ENCODE data around the gene RPRD1B. TPM values are rescaled to one million over a fixed set of nuclear protein-coding genes. Genes with fewer than 3 reads are reported as not detected.

RPRD1B gene
- total and polyA plus RNA-seq, 2 of the 8 experiments (the other 6 are each of a cell fraction or from before 2014, with no cell fraction given), result 10.3 to 20.9 TPM

GRCh38 chr20:38081575-38081974 is 48.0 kb downstream of the RPRD1B start:
- FAIRE-seq (no peak), DNase-seq (ENCODE audit: low read depth in 1 of 2, low spot score in 2 of 2) (no peak)
- Histone ChIP-seq H3K27ac (ENCODE audit: low read depth, low read length) (no peak overlapping the region), H3K4me1 (replicated peaks in 1 of 4; ENCODE audit: control insufficient read depth in 3 of 4, insufficient read depth in 4 of 4, low read length in 3 of 4) (no peaks in the 10 kb centered on the region), H3K79me2 (ENCODE audit: control insufficient read depth in 1 of 2, insufficient read depth in 2 of 2, low read length in 2 of 2) (peaks cover 0 to 41% of the 10 kb centered on the region in 2 experiments; a peak in 2 of 4 replicates), H4K5ac (ENCODE audit: insufficient read length, low read depth, low read length) (no peak overlapping the region), H3K79me1 (ENCODE audit: low read depth, low read length) (peaks cover 6% of the 10 kb centered on the region), H4K20me1 (replicated peaks in 1 of 2; ENCODE audit: control insufficient read depth in 1 of 2, insufficient read depth in 2 of 2, low read length in 2 of 2) (peaks cover 3% of the 10 kb centered on the region in 2 experiments), H3K23ac (ENCODE audit: insufficient read length) (no peak overlapping the region), H2AFZ (ENCODE audit: low read length) (no peak overlapping the region), H3K56ac (replicated peaks; ENCODE audit: insufficient read length, low read depth, low read length) (no peak overlapping the region), H3K9me3 (ENCODE audit: insufficient read depth in 2 of 2, low read depth in 1 of 2, low read length in 1 of 2) (no peaks in the 10 kb centered on the region), H3K4ac (replicated peaks; ENCODE audit: insufficient read length, low read depth, low read length) (no peak overlapping the region), H3K4me3 (ENCODE audit: extremely low read depth in 1 of 4, insufficient read depth in 2 of 4, low read depth in 3 of 4, low read length in 4 of 4) (no peak overlapping the region), H3K23me2 (ENCODE audit: low read depth, low read length) (no peaks in the 10 kb centered on the region), H3K9ac (replicated peaks in 1 of 4; ENCODE audit: extremely low read depth in 1 of 4, low read depth in 3 of 4, low read length in 3 of 4) (no peak overlapping the region), H3K4me2 (ENCODE audit: insufficient read depth in 1 of 2, low read depth in 2 of 2, low read length in 2 of 2) (no peak overlapping the region), H4K8ac (ENCODE audit: extremely low read depth, insufficient read depth, low read length) (no peak overlapping the region), H3K18ac (ENCODE audit: extremely low read depth, low read length) (no peak overlapping the region), H2BK15ac (ENCODE audit: low read length) (no peak overlapping the region), H3K27me3 (replicated peaks in 1 of 4; ENCODE audit: control insufficient read depth in 3 of 4, extremely low read depth in 1 of 4, insufficient read depth in 3 of 4, low read length in 3 of 4) (no peaks in the 10 kb centered on the region), H3K14ac (ENCODE audit: insufficient read length) (no peak overlapping the region), H2BK5ac (ENCODE audit: low read depth, low read length) (no peak overlapping the region), H4K91ac (replicated peaks; ENCODE audit: insufficient read length, low read length) (no peak overlapping the region), H2BK120ac (replicated peaks; ENCODE audit: low read depth, low read length) (no peak overlapping the region), H2AK5ac (ENCODE audit: low read depth, low read length) (no peak overlapping the region), H3K36me3 (ENCODE audit: control insufficient read depth in 2 of 4, insufficient read depth in 4 of 4, low read length in 3 of 4) (peaks cover 0 to 17% (median 2%) of the 10 kb centered on the region in 4 experiments; a peak in 4 of 8 replicates), H2BK12ac (ENCODE audit: low read depth, low read length) (no peak overlapping the region), H2BK20ac (ENCODE audit: low read length) (no peak overlapping the region)
- WGBS, 2 experiments (ENCODE audit: extremely low coverage in 1 of 2, insufficient coverage in 1 of 2, insufficient read length in 1 of 2, insufficient replicate concordance in 2 of 2, low coverage in 1 of 2, low lambda C conversion rate in 2 of 2, missing lambda C conversion rate in 1 of 2), result 92% methylated on average over 3 of the region's 3 CpGs; no CpG with 5 or more reads in 1 of the 2 experiments
- ChIA-PET POLR2A (ENCODE audit: partially characterized antibody) (no interaction called here), CTCF (ENCODE audit: partially characterized antibody) (interaction anchor here (1.3 to 3.0 kb wide), 2 partner anchors 8 to 161 kb away, joined by 3 to 23 read pairs; no protein-coding TSS in a partner anchor)
- no peak for TF ChIP-seq TBP (IDR thresholded peaks at IDR 0.05; ENCODE audit: low read depth, low read length)
